GM19193 (cell line): ENCODE measurements around the gene EEFSEC.

Source experiments
- POLR2A ChIP-seq: IDR thresholded peaks from 4 replicates; pipeline ENCODE4 v1.6.1; 2011; ENCODE audit not compliant: insufficient read depth, insufficient read length; ENCODE audit errors: extremely low read depth

Gene EEFSEC

GRCh38 chr3:128193168-128193567, 39.9 kb downstream of the EEFSEC start:
- TF ChIP-seq POLR2A: no peak

GRCh38 chr3:128194843-128195242, 41.6 kb downstream of the EEFSEC start:
- no peak for TF ChIP-seq POLR2A

GRCh38 chr3:128195369-128195768, 42.1 kb downstream of the EEFSEC start:
- TF ChIP-seq POLR2A: no peak

GRCh38 chr3:128195802-128196201, 42.5 kb downstream of the EEFSEC start:
- TF ChIP-seq POLR2A: no peak

GRCh38 chr3:128196647-128197046, 43.4 kb downstream of the EEFSEC start:
- no peak for TF ChIP-seq POLR2A

- TF ChIP-seq POLR2A: no peak
Observed at GRCh38 chr3:128197855-128198254, 44.6 kb downstream of the EEFSEC start.

- TF ChIP-seq POLR2A: no peak
Observed at GRCh38 chr3:128198313-128198712, 45.0 kb downstream of the EEFSEC start.

GRCh38 chr3:128199110-128199509, 45.8 kb downstream of the EEFSEC start:
- TF ChIP-seq POLR2A: no peak

- TF ChIP-seq POLR2A: no peak
Observed at GRCh38 chr3:128201158-128201755, 48.0 kb downstream of the EEFSEC start.

GRCh38 chr3:128203169-128203568, 49.9 kb downstream of the EEFSEC start:
- TF ChIP-seq POLR2A: no peak

- no peak for TF ChIP-seq POLR2A
Observed at GRCh38 chr3:128205558-128206145, 52.4 kb downstream of the EEFSEC start.

- TF ChIP-seq POLR2A: no peak
Observed at GRCh38 chr3:128207951-128208350, 54.7 kb downstream of the EEFSEC start.

- no peak for TF ChIP-seq POLR2A
Observed at GRCh38 chr3:128210711-128211110, 57.4 kb downstream of the EEFSEC start.

- no peak for TF ChIP-seq POLR2A
Observed at GRCh38 chr3:128214056-128214455, 60.8 kb downstream of the EEFSEC start.

- TF ChIP-seq POLR2A: no peak
Observed at GRCh38 chr3:128215290-128215689, 62.0 kb downstream of the EEFSEC start.

- TF ChIP-seq POLR2A: no peak
Observed at GRCh38 chr3:128215800-128216495, 62.7 kb downstream of the EEFSEC start.
